ENCODE data around the gene AFF3.

DNA sequence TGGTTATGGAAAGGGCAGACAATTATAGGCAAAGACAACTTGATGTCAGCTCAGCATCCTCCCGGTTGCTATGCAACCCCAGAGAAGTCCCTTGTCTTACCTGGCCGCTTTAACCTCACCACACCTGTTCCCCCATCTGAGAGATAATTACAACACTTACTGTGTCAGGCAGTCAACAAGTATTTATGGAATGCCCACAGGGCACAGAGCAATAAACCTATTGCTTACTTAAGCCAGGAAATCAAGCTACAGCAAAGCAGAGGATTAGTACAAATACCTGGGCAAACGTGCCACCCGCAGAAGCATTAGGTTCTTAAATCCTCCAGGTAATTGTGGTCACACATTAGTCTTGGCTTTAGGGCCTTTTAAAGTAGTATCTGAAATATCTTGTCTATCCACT lies 332.2 kb downstream of the AFF3 start:
- TF ChIP-seq, protein P1, sequence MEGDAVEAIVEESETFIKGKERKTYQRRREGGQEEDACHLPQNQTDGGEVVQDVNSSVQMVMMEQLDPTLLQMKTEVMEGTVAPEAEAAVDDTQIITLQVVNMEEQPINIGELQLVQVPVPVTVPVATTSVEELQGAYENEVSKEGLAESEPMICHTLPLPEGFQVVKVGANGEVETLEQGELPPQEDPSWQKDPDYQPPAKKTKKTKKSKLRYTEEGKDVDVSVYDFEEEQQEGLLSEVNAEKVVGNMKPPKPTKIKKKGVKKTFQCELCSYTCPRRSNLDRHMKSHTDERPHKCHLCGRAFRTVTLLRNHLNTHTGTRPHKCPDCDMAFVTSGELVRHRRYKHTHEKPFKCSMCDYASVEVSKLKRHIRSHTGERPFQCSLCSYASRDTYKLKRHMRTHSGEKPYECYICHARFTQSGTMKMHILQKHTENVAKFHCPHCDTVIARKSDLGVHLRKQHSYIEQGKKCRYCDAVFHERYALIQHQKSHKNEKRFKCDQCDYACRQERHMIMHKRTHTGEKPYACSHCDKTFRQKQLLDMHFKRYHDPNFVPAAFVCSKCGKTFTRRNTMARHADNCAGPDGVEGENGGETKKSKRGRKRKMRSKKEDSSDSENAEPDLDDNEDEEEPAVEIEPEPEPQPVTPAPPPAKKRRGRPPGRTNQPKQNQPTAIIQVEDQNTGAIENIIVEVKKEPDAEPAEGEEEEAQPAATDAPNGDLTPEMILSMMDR (IDR thresholded peaks at IDR 0.05), result no peak
- TF ChIP-seq POLR2A (IDR thresholded peaks at IDR 0.05), result no peak

Measured in right lobe of liver (tissue), 4 donors.